Esophagus muscularis mucosa (tissue), 4 donors: ENCODE measurements around the gene RAB6C.

Experiments
- EP300 ChIP-seq: sonication (generic); formaldehyde crosslinking; IDR thresholded peaks from one replicate; pipeline ENCODE4 v1.6.1; 2017; ENCODE audit warnings: antibody characterized with exemption
- POLR2A ChIP-seq: fragments of 450-650 bp; IDR thresholded peaks from one replicate; pipeline ENCODE4 v1.6.1; 2017; ENCODE audit warnings: antibody characterized with exemption, moderate library complexity, mild to moderate bottlenecking, low read depth
- POLR2AphosphoS5 ChIP-seq, 2 donors: sonication (generic); formaldehyde crosslinking; IDR thresholded peaks; one replicate each; pipeline ENCODE4 v1.6.1; 2017; ENCODE audit warnings: antibody characterized with exemption in 2 of 2
- TF ChIP-seq, protein P1 (sequence below), 3 experiments: fragments of 200-600 bp in 2 of 3; fragments of 450-650 bp in 1 of 3; sonication (generic) in 2 of 3; IDR thresholded peaks; one replicate each; pipeline ENCODE4 v1.5.1; 2017 to 2019; ENCODE audit warnings: antibody characterized with exemption in 3 of 3, mild to moderate bottlenecking in 2 of 3, moderate library complexity in 1 of 3

- TF ChIP-seq, protein P1, sequence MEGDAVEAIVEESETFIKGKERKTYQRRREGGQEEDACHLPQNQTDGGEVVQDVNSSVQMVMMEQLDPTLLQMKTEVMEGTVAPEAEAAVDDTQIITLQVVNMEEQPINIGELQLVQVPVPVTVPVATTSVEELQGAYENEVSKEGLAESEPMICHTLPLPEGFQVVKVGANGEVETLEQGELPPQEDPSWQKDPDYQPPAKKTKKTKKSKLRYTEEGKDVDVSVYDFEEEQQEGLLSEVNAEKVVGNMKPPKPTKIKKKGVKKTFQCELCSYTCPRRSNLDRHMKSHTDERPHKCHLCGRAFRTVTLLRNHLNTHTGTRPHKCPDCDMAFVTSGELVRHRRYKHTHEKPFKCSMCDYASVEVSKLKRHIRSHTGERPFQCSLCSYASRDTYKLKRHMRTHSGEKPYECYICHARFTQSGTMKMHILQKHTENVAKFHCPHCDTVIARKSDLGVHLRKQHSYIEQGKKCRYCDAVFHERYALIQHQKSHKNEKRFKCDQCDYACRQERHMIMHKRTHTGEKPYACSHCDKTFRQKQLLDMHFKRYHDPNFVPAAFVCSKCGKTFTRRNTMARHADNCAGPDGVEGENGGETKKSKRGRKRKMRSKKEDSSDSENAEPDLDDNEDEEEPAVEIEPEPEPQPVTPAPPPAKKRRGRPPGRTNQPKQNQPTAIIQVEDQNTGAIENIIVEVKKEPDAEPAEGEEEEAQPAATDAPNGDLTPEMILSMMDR (IDR thresholded peaks at IDR 0.05) = no peak
- TF ChIP-seq EP300 = no peak
- no peak for TF ChIP-seq POLR2A
- TF ChIP-seq POLR2AphosphoS5 (IDR thresholded peaks at IDR 0.05) = no peak
Measured at GRCh38 chr2:129945557-129945956, 33.9 kb upstream of the RAB6C start.
